Naive thymus-derived CD8-positive, alpha-beta T cell (primary cell): ENCODE measurements around the gene CLCF1. TPM values are rescaled to one million over a fixed set of nuclear protein-coding genes. Genes with fewer than 3 reads are reported as not detected.

Experiments used
- ATAC-seq, 2 donors: fragments of 150-1000 bp; cut with Tn5 transposase in 1 of 2; sonication (Bioruptor Pico), chemical (Tn5 transposase) in 1 of 2; 1 replicate in 1 of 2; 2 replicates in 1 of 2; pipeline ENCODE4 v1.10.0; 2021; ENCODE audit warnings: mild to moderate bottlenecking in 2 of 2, moderate library complexity in 2 of 2
- POLR2A ChIA-PET: fragments of 350-600 bp; sonication (Branson Sonifier 250); formaldehyde crosslinking; loops from one replicate; lab custom pipeline; 2021; ENCODE audit warnings: antibody characterized with exemption; lab: Charles Lee
- DNase-seq, 10 donors: peaks; one replicate each; pipeline versions ENCODE4 v3.0.0 to v3.0.0-alpha.2; 2020 to 2022
- H3K27ac Mint-ChIP-seq, 10 donors: one replicate each; pipeline ENCODE4 v1.8.0; 2020 to 2022; ENCODE audit warnings: mild to moderate bottlenecking in 10 of 10, mixed read lengths in 10 of 10, moderate library complexity in 4 of 10, inconsistent platforms in 1 of 10
- H3K27me3 Mint-ChIP-seq, 5 donors: one replicate each; pipeline ENCODE4 v1.8.0; 2021 to 2022; ENCODE audit warnings: mixed read lengths in 5 of 5
- H3K36me3 Mint-ChIP-seq, 3 donors: one replicate each; pipeline ENCODE4 v1.8.0; 2020 to 2022; ENCODE audit warnings: mixed read lengths in 3 of 3, mild to moderate bottlenecking in 2 of 3, inconsistent platforms in 1 of 3
- H3K4me1 Mint-ChIP-seq, 4 donors: one replicate each; pipeline ENCODE4 v1.8.0; 2021 to 2022; ENCODE audit warnings: mixed read lengths in 4 of 4
- H3K4me3 Mint-ChIP-seq, 10 donors: one replicate each; pipeline ENCODE4 v1.8.0; 2020 to 2022; ENCODE audit warnings: mild to moderate bottlenecking in 10 of 10, mixed read lengths in 10 of 10, moderate library complexity in 6 of 10, inconsistent platforms in 1 of 10
- H3K9me3 Mint-ChIP-seq, 9 donors: one replicate each; pipeline ENCODE4 v1.8.0; 2020 to 2022; ENCODE audit warnings: mixed read lengths in 9 of 9, mild to moderate bottlenecking in 3 of 9, inconsistent platforms in 1 of 9, moderate library complexity in 1 of 9
- polyA plus RNA-seq, 3 donors: library from polyadenylated mRNA; unstranded; fragments of 300-500 nt; fragmentation: Illumina TruSeq; gene quantifications; one replicate each; pipeline ENCODE4 v1.2.3, GENCODE V29; 2021
- total RNA-seq, 8 experiments: library from RNA in 2 of 8; stranded (reverse) in 2 of 8; gene quantifications; one replicate each; pipeline ENCODE4 v1.2.3 and lab custom pipeline; 2021 to 2026

Gene CLCF1
- total and polyA plus RNA-seq, 5 experiments from 2014 or later = 0.58 to 1.5 (median 1.1) TPM; not detected in 2

DNA sequence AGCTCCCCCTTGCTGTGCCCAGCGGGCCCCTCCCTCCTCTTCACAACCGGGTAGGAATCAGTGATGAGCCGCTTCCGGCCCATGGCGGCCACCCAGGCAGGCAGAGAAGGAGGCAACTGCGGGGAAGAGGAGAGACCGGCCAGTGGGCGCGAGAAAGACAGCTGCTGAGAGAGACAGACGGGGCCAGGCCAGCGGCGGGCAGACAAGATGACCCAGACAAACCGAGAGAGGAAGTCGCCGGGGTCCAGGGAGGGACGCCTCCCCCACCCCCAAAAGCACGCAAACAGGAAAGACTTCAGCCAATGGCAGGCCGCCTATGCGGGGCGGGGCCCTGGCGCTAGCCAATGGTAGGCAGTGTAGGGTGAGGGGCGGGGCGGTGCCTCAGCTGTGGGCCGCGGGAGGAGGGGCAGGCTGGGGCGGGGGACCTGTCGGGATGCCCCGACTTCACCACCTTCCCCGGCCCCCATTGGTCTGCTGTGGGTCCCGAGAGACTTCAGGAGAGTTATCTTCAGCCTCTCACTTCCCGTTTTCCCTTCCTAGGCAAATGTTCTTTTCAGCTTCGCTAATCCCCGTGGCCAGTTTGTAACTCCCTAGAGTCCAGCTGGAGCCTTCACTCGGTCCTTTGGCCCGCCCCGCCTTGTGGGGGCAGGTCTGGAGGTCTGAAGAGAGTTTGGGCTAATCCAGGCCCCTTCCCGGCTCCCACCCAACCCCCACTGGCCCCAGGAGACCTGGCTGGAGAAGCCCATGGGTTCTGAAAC lies 19.9 kb downstream of the CLCF1 start, which contains the start of gene POLD4:
TSS of gene POLD4 (minus strand) at position 230 of the 758 bp plus-strand sequence. CDS start at position 83, 147 bp downstream.
- no peaks in the 10 kb centered on the region for H3K9me3 Mint-ChIP-seq
- POLR2A ChIA-PET = interaction anchor here (0.6 to 19.8 kb wide), 41 partner anchors 9 to 1036 kb away, joined by 3 to 493 read pairs (median 7); partner anchors contain the start of genes AIP, ANKRD13D, CD248 and CDK2AP2
- ATAC-seq = peak; percentile 85 to 89
- H3K4me3 Mint-ChIP-seq = peak within 1 kb of the TSS; percentile 93 to 100 (median 97)
- no peaks in the 10 kb centered on the region for H3K27me3 Mint-ChIP-seq
- H3K4me1 Mint-ChIP-seq = peaks cover 22 to 85% (median 58%) of the 10 kb centered on the region in 4 donors
- H3K36me3 Mint-ChIP-seq = no peaks in the 10 kb centered on the region
- peak within 1 kb of the TSS; percentile 98 to 100 (median 99) for H3K27ac Mint-ChIP-seq
- peak; percentile 90 to 98 (median 94) for DNase-seq

DNA sequence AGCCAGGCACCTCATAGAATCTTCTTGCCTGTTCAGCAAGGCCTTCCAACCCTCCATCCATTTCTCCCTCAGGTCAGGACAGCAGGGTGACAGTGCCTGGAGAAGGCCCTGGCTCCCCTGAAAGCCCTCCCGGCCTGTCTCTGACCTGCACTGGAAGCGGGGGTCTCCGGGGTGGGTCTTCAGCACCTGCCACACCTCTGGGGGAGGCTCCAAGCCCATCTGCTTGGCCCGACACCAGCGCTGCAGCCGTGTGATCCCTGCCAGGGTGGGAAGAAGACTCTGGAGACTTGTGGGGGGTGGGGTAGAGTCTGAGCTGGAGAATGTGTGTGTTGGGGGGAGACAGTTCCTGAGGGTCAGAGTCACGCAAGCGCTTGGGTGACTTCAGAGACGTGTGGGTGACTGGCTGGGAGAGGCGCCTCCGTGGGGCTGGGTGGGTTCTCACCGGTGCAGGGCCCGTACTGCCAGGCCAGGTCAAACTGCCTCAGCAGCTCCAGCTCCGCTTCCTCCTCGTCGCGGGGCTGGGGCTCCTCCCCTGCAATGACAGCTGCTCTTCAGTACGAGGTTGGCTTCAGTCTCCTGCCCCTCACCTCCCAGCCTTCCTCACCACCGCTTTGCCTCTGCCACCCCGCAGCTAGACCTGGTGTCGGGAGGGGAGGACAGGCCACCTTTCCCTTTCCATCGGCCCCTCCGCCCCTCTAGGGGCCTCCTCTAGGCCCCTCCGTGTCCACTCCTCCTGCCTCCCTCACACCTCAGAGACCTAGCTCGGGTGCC lies 20.7 kb downstream of the CLCF1 start:
- Mint-ChIP-seq H3K27ac (peak overlapping the region; percentile 98 to 100 (median 99)), H3K4me1 (peaks cover 24 to 85% (median 63%) of the 10 kb centered on the region in 4 donors), H3K9me3 (no peaks in the 10 kb centered on the region), H3K4me3 (peak overlapping the region; percentile 93 to 100 (median 97)), H3K36me3 (no peaks in the 10 kb centered on the region), H3K27me3 (no peaks in the 10 kb centered on the region)
- DNase-seq (peak in 1 of 10 donors; percentile 57), ATAC-seq (peak; percentile 67 to 68)
- POLR2A ChIA-PET = interaction anchor here (0.8 to 19.8 kb wide), 38 partner anchors 8 to 1035 kb away, joined by 3 to 493 read pairs (median 8); partner anchors contain the start of genes AIP, ANKRD13D, CD248 and CDK2AP2

GRCh38 chr11:67351275-67352005 lies 22.0 kb downstream of the CLCF1 start:
- DNase-seq = peak; percentile 39 to 76 (median 66)
- Mint-ChIP-seq H3K4me3 (peak overlapping the region; percentile 64 to 100 (median 96)), H3K27me3 (no peaks in the 10 kb centered on the region), H3K27ac (peak overlapping the region; percentile 92 to 100 (median 96)), H3K36me3 (no peaks in the 10 kb centered on the region), H3K4me1 (peaks cover 23 to 75% (median 62%) of the 10 kb centered on the region in 4 donors), H3K9me3 (no peaks in the 10 kb centered on the region)
- ATAC-seq = peak in 1 of 2 donors; percentile 8
- POLR2A ChIA-PET = interaction anchor here (0.7 to 19.8 kb wide), 20 partner anchors 13 to 154 kb away, joined by 3 to 493 read pairs (median 5); partner anchors contain the start of genes AIP, ANKRD13D, CLCF1 and GRK2

GRCh38 chr11:67349928-67350465 lies 23.4 kb downstream of the CLCF1 start:
- no peak for DNase-seq
- POLR2A ChIA-PET = interaction anchor here (0.7 to 19.8 kb wide), 10 partner anchors 28 to 91 kb away, joined by 3 to 493 read pairs (median 4); partner anchors contain the start of genes CLCF1, GRK2, RAD9A and TBC1D10C
- Mint-ChIP-seq H3K4me3 (peak overlapping the region in 2 of 10 donors; percentile 6 to 20), H3K36me3 (no peaks in the 10 kb centered on the region), H3K9me3 (no peaks in the 10 kb centered on the region), H3K27ac (peak overlapping the region; percentile 60 to 97 (median 82)), H3K27me3 (no peaks in the 10 kb centered on the region), H3K4me1 (peaks cover 33 to 79% (median 75%) of the 10 kb centered on the region in 4 donors)
- ATAC-seq = no peak

DNA sequence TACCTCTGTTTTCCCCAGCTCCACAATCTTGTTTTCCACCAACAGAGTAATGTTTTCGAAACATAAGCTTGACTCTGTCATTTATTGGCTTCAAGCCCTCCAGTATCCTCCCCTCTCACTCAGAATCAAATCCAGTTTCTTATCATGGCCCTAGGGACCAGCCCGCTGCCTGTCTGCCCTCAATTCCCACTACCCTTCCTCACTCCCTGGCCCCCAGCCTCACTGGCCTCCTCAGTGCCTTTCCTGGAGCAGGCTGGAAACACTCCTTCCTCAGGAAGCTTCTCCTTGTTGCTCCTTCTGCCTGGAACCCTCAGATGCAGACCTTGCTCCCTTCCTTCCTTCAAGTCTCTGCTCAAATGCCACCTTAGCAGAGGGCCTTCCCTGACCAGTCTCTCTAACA lies 23.9 kb downstream of the CLCF1 start:
- no peak for ATAC-seq
- POLR2A ChIA-PET = interaction anchor here (0.7 to 19.8 kb wide), 8 partner anchors 28 to 82 kb away, joined by 3 to 493 read pairs (median 4); partner anchors contain the start of genes CLCF1, RAD9A and TBC1D10C
- H3K27ac Mint-ChIP-seq = peak overlapping the region; percentile 69 to 97 (median 82)
- peak overlapping the region in 1 of 10 donors; percentile 6 for H3K4me3 Mint-ChIP-seq
- H3K9me3 Mint-ChIP-seq = no peaks in the 10 kb centered on the region
- peaks cover 33 to 80% (median 76%) of the 10 kb centered on the region in 4 donors for H3K4me1 Mint-ChIP-seq
- DNase-seq = no peak
- H3K36me3 Mint-ChIP-seq = no peaks in the 10 kb centered on the region
- no peaks in the 10 kb centered on the region for H3K27me3 Mint-ChIP-seq

- H3K27ac Mint-ChIP-seq = peak overlapping the region in 9 of 10 donors; percentile 69 to 94 (median 79)
- no peaks in the 10 kb centered on the region for H3K36me3 Mint-ChIP-seq
- H3K4me1 Mint-ChIP-seq = peaks cover 36 to 80% (median 76%) of the 10 kb centered on the region in 4 donors
- no peak overlapping the region for H3K4me3 Mint-ChIP-seq
- no peaks in the 10 kb centered on the region for H3K27me3 Mint-ChIP-seq
- ATAC-seq = no peak
- POLR2A ChIA-PET = interaction anchor here (0.7 to 19.8 kb wide), 5 partner anchors 31 to 81 kb away, joined by 3 to 493 read pairs (median 5); partner anchors contain the start of genes CLCF1 and RAD9A
- H3K9me3 Mint-ChIP-seq = no peaks in the 10 kb centered on the region
- no peak for DNase-seq
Observed at GRCh38 chr11:67349036-67349435, 24.4 kb downstream of the CLCF1 start.

DNA sequence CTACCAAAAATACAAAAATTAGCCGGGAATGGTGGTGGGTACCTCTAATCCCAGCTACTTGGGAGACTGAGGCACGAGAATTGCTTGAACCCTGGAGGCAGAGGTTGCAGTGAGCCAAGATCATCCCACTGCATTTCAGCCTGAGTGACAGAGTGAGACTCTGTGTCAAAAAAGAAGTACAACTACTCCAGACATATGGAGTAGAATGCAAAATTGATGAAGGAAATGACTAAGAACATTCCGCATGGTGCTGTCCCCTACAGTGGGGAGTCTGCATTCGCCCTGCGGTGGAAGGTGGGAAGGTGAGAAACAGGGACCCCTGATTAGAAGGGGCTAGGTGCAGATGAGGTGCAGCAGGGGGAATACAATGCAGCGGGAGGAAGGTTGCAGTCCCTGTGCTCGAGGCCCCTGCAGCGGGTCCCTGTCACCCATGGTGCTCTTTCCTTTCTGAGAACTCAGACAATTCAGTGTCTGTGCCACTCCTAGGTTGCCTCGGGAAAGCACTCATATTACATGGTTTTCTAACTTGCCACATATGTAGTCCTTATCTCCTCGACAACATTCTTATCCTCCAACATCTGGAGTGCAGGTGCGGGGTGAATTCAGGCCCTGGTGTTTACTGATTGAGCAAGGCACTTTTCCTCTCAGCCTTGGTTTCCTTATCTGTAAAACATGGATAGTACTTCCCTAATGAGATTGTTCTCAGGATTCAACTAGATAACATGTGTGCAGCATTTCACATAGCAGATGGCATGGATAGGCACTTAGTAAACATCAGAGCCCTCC lies 25.2 kb downstream of the CLCF1 start:
- Mint-ChIP-seq H3K4me1 (peaks cover 33 to 76% (median 74%) of the 10 kb centered on the region in 4 donors), H3K27ac (peak overlapping the region in 9 of 10 donors; percentile 61 to 94 (median 77))
- POLR2A ChIA-PET = interaction anchor here (0.5 to 19.8 kb wide), 3 partner anchors 32 to 49 kb away, joined by 5 to 493 read pairs (median 6); partner anchors contain the start of genes CLCF1 and RAD9A

GRCh38 chr11:67345920-67346819 lies 27.2 kb downstream of the CLCF1 start:
- Mint-ChIP-seq H3K4me1 (peaks cover 29 to 65% (median 61%) of the 10 kb centered on the region in 4 donors), H3K27ac (peak overlapping the region in 9 of 10 donors; percentile 89 to 99 (median 94)), H3K4me3 (peak overlapping the region in 8 of 10 donors; percentile 12 to 76 (median 66)), H3K27me3 (no peaks in the 10 kb centered on the region), H3K36me3 (no peaks in the 10 kb centered on the region), H3K9me3 (no peaks in the 10 kb centered on the region)
- POLR2A ChIA-PET = interaction anchor here (0.5 to 5.4 kb wide), 34 partner anchors 8 to 724 kb away, joined by 3 to 81 read pairs (median 5); partner anchors contain the start of genes AIP, ANKRD13D, GRK2 and KDM2A
- ATAC-seq (peak; percentile 58 to 74), DNase-seq (peak in 3 of 10 donors; percentile 29 to 57 (median 47))

More for the DNA sequence above, 25.2 kb downstream of the CLCF1 start:
- Mint-ChIP-seq H3K36me3 (no peaks in the 10 kb centered on the region), H3K9me3 (no peaks in the 10 kb centered on the region), H3K4me3 (no peak overlapping the region), H3K27me3 (no peaks in the 10 kb centered on the region)
- DNase-seq (no peak), ATAC-seq (no peak)

DNA sequence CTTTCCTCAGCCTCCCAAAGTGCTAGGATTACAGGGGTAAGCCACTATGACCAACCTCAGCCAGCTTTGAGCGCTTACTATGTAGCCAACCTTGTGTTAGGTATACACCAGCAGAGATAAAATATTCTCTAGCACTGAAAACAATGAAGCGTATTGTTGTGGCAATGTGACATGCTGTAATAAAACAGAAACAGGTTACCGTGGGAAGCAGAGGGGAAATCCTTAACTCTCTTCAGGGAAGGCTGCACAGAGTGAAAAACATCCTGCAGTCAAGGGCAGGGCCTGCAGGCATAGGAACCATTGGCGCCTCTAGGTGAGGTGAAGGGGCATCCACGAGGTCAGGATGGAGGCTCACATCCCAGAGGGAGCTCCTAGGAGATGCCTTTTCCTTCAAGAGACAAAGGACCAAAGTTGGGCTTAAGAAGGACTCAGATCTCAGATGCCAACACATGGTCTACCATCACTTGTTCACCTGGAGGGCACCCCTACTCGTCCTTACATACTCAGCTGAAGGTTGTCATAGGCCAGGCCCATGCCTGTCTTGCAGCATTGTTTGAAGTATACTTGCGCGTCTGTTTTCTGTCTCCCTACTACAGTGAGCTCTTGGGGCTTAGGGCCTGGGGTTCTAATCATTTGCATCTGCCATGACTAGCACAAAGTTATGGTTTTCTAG lies 28.0 kb downstream of the CLCF1 start:
- H3K9me3 Mint-ChIP-seq = no peaks in the 10 kb centered on the region
- peaks cover 29 to 60% (median 55%) of the 10 kb centered on the region in 4 donors for H3K4me1 Mint-ChIP-seq
- H3K27me3 Mint-ChIP-seq = no peaks in the 10 kb centered on the region
- peak overlapping the region in 8 of 10 donors; percentile 32 to 83 (median 66) for H3K4me3 Mint-ChIP-seq
- H3K27ac Mint-ChIP-seq = peak overlapping the region; percentile 89 to 99 (median 94)
- POLR2A ChIA-PET = interaction anchor here (0.5 to 5.4 kb wide), 40 partner anchors 9 to 723 kb away, joined by 3 to 81 read pairs (median 5); partner anchors contain the start of genes AIP, ANKRD13D, GRK2 and KDM2A
- DNase-seq (peak in 1 of 10 donors; percentile 21), ATAC-seq (peak; percentile 61 to 75)
- H3K36me3 Mint-ChIP-seq = no peaks in the 10 kb centered on the region
